SK-N-SH treated with all-trans-retinoic acid at 6 μM for 48 hours (cell line): ENCODE measurements around the gene RPS15A.
"Not testable (repeated sequence)": the region's sequence is repeated elsewhere in the genome, so short reads cannot be mapped to it uniquely, and the experiment has no call there.

ENCODE experiments used
- ATAC-seq: fragments of 200-7000 bp; cut with Tn5 transposase; 3 replicates; pipeline ENCODE4 v1.9.1; 2020; ENCODE audit warnings: mild to moderate bottlenecking, moderate library complexity
- ARNTL ChIP-seq: fragments of 450-650 bp; formaldehyde crosslinking; IDR thresholded peaks from 2 replicates; pipeline ENCODE4 v1.5.0; 2020; ENCODE audit warnings: low read depth, mild to moderate bottlenecking, moderate library complexity, borderline replicate concordance
- BACH2 ChIP-seq: fragments of 250-450 bp; sonication (Bioruptor Pico); IDR thresholded peaks from 2 replicates; pipeline ENCODE4 v1.9.0; 2021; ENCODE audit warnings: mild to moderate bottlenecking, borderline replicate concordance
- CREB5 ChIP-seq: fragments of 250-450 bp; sonication (Bioruptor Pico); IDR thresholded peaks from 2 replicates; pipeline ENCODE4 v1.5.1; 2020; ENCODE audit warnings: low read depth, mild to moderate bottlenecking, moderate library complexity
- CSDC2 ChIP-seq: fragments of 250-450 bp; sonication (Bioruptor Pico); IDR thresholded peaks from 2 replicates; pipeline ENCODE4 v1.5.0; 2020; ENCODE audit warnings: mild to moderate bottlenecking, moderate library complexity
- CSRNP3 ChIP-seq: fragments of 250-450 bp; sonication (Bioruptor Pico); IDR thresholded peaks from 2 replicates; pipeline ENCODE4 v1.5.1; 2021; ENCODE audit warnings: mild to moderate bottlenecking, moderate library complexity
- ESRRG ChIP-seq: fragments of 250-450 bp; sonication (Bioruptor Pico); IDR thresholded peaks from 2 replicates; pipeline ENCODE4 v1.6.1; 2021; ENCODE audit warnings: mild to moderate bottlenecking
- GLIS3 ChIP-seq: fragments of 250-450 bp; sonication (Bioruptor Pico); IDR thresholded peaks from 2 replicates; pipeline ENCODE4 v1.5.0; 2020; ENCODE audit warnings: mild to moderate bottlenecking, moderate library complexity
- OSR1 ChIP-seq: fragments of 250-450 bp; sonication (Bioruptor Pico); IDR thresholded peaks from 2 replicates; pipeline ENCODE4 v1.8.0; 2022; ENCODE audit warnings: moderate library complexity, mild to moderate bottlenecking, inconsistent platforms
- PATZ1 ChIP-seq: fragments of 250-450 bp; sonication (Bioruptor Pico); IDR thresholded peaks from 2 replicates; pipeline ENCODE4 v1.8.0; 2020; ENCODE audit warnings: mild to moderate bottlenecking, moderate library complexity, borderline replicate concordance
- POU6F1 ChIP-seq: fragments of 250-450 bp; sonication (Bioruptor Pico); IDR thresholded peaks from 2 replicates; pipeline ENCODE4 v1.8.0; 2021; ENCODE audit warnings: low read depth, mild to moderate bottlenecking, moderate library complexity, borderline replicate concordance
- PPARA ChIP-seq: fragments of 250-450 bp; sonication (Bioruptor Pico); IDR thresholded peaks from 2 replicates; pipeline ENCODE4 v1.5.0; 2020; ENCODE audit warnings: mild to moderate bottlenecking, borderline replicate concordance
- SNAI2 ChIP-seq: fragments of 250-450 bp; sonication (Bioruptor Pico); IDR thresholded peaks from 2 replicates; pipeline ENCODE4 v1.5.0; 2020; ENCODE audit warnings: mild to moderate bottlenecking, moderate library complexity
- TCF4 ChIP-seq: fragments of 250-450 bp; sonication (Bioruptor Pico); IDR thresholded peaks from 2 replicates; pipeline ENCODE4 v1.8.0; 2021; ENCODE audit warnings: mild to moderate bottlenecking, moderate library complexity, borderline replicate concordance
- TOX ChIP-seq: fragments of 250-450 bp; sonication (Bioruptor Pico); IDR thresholded peaks from 2 replicates; pipeline ENCODE4 v1.8.0; 2021; ENCODE audit warnings: mild to moderate bottlenecking, moderate library complexity, borderline replicate concordance
- ZC3H10 ChIP-seq: fragments of 250-450 bp; sonication (Bioruptor Pico); IDR thresholded peaks from 2 replicates; pipeline ENCODE4 v1.5.1; 2021; ENCODE audit warnings: mild to moderate bottlenecking, moderate library complexity
- ZFP3 ChIP-seq: fragments of 250-450 bp; sonication (Bioruptor Pico); IDR thresholded peaks from 2 replicates; pipeline ENCODE4 v1.5.0; 2020; ENCODE audit warnings: mild to moderate bottlenecking, moderate library complexity
- ZFP30 ChIP-seq: fragments of 450-650 bp; formaldehyde crosslinking; IDR thresholded peaks from 2 replicates; pipeline ENCODE4 v1.5.0; 2022; ENCODE audit warnings: mild to moderate bottlenecking, moderate library complexity
- ZNF70 ChIP-seq: fragments of 450-650 bp; formaldehyde crosslinking; IDR thresholded peaks from 2 replicates; pipeline ENCODE4 v1.5.0; 2020; ENCODE audit warnings: mild to moderate bottlenecking, moderate library complexity
- ZNF8 ChIP-seq: fragments of 450-650 bp; formaldehyde crosslinking; IDR thresholded peaks from 2 replicates; pipeline ENCODE4 v1.5.0; 2020; ENCODE audit warnings: mild to moderate bottlenecking, moderate library complexity

The RPS15A gene

GRCh38 chr16:18788828-18789514, 1.2 kb downstream of the RPS15A start:
- no peak for ATAC-seq
- TF ChIP-seq TCF4 (CRISPR knock-in tag), result no peak
- TF ChIP-seq CSRNP3 (CRISPR knock-in tag), result no peak
- no peak for TF ChIP-seq CSDC2 (CRISPR knock-in tag)
- TF ChIP-seq PATZ1, result no peak
- no peak for TF ChIP-seq ZC3H10

GRCh38 chr16:18784917-18785623, 5.1 kb downstream of the RPS15A start:
- TF ChIP-seq ZC3H10, result no peak
- no peak for ATAC-seq

GRCh38 chr16:18783430-18784341, 6.4 kb downstream of the RPS15A start:
- no peak for TF ChIP-seq POU6F1 (CRISPR knock-in tag)
- TF ChIP-seq PPARA (CRISPR knock-in tag), result no peak
- TF ChIP-seq TCF4 (CRISPR knock-in tag), result no peak
- TF ChIP-seq ZC3H10, result no peak
- no peak for TF ChIP-seq CSDC2 (CRISPR knock-in tag)
- no peak for TF ChIP-seq PATZ1
- no peak for TF ChIP-seq OSR1 (CRISPR knock-in tag)
- ATAC-seq, result no peak

- TF ChIP-seq CREB5 (CRISPR knock-in tag) (no peak), GLIS3 (CRISPR knock-in tag) (no peak), PPARA (CRISPR knock-in tag) (no peak), TCF4 (CRISPR knock-in tag) (no peak), ESRRG (CRISPR knock-in tag) (no peak), BACH2 (no peak), ZFP30 (CRISPR knock-in tag) (no peak), ZFP3 (CRISPR knock-in tag) (no peak), CSRNP3 (CRISPR knock-in tag) (no peak), PATZ1 (no peak), SNAI2 (CRISPR knock-in tag) (no peak), TOX (CRISPR knock-in tag) (no peak), ARNTL (CRISPR knock-in tag) (no peak), ZC3H10 (no peak), ZNF8 (no peak), CSDC2 (CRISPR knock-in tag) (no peak), ZNF70 (CRISPR knock-in tag) (no peak)
- TF ChIP-seq, all 23 proteins: peak for 0
These were observed 7.3 kb downstream of the RPS15A start for GRCh38 chr16:18782697-18783429.

GRCh38 chr16:18781232-18781631, 8.9 kb downstream of the RPS15A start:
- not testable (repeated sequence) for ATAC-seq

More at GRCh38 chr16:18782697-18783429, 7.3 kb downstream of the RPS15A start:
- no peak for ATAC-seq
